NCI-H226 (cell line): Measurements from ENCODE around the gene CYP46A1.
A peak's percentile ranks its signal among the peaks of the same experiment; 100 is the strongest.
"Not testable (repeated sequence)": the region's sequence is repeated elsewhere in the genome, so short reads cannot be mapped to it uniquely, and the experiment has no call there.

Experiments
- DNase-seq: peaks from one replicate; pipeline ENCODE4 v3.0.0-alpha.2; 2015

Gene CYP46A1

DNA sequence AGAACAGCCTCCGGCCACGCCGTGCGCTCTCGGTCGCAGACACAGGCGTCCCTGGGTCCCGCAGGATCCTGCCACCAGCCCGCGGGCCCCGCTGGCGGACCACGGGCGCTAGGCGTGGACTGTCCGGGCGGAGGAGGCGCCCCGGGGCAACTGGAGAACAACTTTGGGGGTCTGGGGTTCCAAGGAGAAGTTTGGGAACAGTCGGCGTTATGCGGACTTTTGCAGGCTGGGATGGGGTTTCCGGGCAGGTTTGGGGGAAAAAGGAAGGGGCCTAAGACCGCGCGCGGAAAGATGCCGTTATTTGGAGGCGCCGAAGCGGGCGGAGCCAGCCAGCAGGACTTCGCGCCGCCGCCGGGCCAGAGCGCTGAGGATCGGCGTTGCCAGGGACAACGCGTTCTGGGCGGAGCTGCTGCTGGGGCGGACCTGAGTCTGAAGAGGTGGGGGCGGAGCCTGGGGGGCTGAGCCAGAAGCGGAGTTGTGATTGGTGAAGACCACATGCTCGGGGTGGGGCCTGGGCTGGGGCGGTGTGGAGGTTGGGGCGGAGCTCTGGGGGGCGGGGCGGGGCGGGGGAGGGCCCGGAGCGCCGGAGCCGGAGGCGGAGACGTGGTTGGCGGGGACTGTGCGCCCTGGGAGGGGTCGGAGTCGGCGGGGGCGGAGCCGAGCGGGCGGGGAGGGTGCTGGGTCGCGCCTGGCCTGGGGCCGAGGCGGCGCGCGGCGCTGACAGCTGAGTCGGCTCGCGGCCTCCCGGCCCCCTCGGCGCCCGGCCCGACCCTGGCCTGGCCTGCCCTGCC, at the start of gene CYP46A1:
TSS of gene CYP46A1 (plus strand) at position 680 of the 791 bp plus-strand sequence. CDS start 120 bp downstream, outside the sequence.
- peak; percentile 99 for DNase-seq

DNA sequence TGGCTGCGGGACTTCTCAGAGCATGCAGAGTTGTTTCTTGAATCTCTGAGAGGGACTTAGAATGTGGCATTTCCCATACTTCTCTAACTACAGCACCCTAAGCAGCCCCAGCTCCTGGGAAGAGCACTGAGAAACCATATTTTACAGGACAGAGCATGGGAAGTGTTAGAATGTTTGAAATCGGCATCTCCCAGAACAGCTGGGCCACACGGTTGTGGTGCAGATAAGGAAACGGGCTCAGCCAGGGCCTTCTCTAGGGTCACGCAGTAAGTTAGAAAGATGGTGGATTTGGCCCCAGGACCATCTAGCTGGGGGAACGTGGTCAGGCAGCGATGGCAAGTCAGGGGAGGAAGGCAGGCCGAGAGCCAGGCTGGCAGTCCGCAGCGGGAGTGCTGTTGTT, 49.7 kb upstream of the CYP46A1 start:
- no peak for DNase-seq

DNA sequence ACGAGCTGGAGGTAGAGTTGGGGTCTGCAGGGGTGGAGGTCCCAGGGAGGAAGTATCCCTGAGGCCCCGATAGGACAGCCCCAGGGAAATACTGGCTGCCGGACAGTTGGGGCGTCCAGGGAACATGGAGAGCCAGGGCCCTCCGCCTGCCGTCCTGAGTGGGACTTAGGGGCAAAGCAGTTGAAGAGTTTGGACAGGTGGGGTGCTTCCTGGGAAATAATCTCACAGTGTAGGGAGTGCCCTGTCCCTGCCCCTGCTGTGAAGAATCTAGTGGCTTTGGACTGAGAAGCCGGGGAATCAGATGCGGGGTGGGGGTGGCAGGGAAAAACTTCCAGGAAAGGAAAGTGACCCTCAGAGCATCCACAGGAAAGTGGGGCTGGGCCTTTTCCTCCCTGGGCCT, 49.0 kb upstream of the CYP46A1 start:
- DNase-seq, result no peak

DNA sequence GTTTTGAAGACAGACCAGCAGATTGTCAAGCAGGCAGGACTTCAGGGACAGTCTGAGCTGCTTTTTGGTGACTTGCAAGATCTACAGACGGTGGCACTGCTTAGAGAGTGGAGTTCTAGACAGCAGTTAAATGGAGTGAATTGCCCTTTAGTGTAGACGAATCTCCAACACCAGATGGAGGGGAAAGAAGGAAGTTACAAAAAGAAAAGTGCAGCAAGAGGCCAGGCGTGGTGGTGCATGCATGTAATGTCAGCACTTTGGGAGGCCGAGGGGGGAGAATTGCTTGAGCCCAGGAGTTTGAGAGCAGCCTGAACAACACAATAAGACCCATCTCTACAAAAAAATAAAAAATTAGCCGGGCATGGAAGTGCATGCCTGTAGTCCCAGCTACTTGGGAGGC, 47.6 kb upstream of the CYP46A1 start:
- DNase-seq, result no peak

DNA sequence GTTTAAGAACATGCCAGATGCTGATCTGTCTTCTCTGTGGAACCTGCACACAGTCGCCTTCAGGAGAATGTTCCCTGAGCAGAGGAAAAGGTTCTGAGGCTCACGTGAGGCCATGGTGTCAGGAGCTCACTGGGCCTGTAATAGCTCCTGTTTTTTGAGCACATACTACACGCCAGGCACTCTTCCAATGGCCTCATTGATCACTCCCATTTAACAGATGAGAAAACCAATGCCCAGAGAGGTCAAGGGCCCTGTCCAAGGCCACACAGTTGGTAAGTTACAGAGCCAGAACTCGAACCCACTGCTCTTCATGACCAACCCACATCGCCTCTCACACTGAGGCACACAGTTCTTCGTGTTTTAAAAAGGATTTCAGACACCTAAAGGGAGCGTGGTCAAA, 46.5 kb upstream of the CYP46A1 start:
- no peak for DNase-seq

DNA sequence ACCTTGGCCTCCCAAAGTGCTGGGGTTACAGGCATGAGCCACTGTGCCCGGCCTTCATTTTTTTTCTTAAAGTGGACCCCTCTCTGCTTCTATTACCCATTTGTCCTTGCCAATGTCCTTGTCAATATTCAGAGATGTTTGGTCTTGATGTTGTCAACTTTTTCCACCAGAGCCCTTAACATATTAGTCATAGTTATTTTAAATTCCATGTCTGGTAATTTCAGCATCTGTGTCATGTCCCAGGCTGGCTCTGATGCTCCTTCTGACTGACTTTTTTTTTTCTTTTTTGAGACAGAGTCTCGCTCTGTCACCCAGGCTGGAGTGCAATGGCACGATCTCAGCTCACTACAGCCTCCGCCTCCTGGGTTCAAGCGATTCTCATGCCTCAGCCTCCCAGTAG, 41.3 kb upstream of the CYP46A1 start:
- not testable (repeated sequence) for DNase-seq

DNA sequence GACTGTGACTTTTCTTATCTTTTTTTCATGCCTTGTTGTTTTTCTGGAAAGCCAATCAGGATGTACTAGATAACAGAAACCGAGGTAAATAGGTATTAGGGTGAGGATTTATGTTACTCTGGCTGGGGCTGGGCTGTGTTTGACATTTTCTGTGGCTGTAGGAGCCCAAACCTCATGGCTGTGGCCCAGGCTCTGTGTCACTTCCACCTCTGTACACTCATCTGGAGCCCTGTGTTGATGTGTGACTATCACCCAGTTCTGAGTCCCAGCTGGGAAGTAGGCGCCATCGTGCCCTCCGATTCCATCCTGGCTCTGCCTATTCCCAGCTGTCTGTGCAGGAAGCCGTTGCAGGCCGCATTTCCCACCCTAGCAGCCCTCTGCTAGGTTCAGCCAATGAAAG, 40.8 kb upstream of the CYP46A1 start:
- DNase-seq, result no peak

DNA sequence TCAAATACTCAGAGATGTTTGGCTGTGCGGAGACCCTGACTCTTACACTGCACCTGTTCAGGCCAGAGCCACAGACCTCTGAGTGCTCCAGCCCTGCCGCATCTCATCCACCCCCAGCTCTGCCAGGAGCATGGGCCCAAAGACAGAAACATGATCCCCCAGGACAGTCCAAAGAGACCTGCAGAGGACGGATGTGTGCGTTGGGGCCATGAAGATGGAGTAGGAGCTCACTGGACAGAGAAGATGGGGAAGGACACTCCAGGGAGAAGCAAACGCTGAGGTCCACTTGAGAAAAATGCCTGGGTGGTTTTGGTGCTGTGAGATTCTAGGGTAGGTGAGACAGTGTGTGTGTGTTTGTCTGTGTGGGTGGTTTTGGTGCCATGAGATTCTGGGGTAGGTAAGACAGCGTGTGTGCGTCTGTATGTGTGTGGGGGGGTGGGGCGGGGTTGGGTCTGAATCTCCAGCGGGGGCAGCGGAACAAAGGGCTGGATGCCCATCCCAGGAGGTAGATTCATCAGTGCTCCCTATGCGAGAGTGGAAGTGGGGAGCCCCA, 40.0 kb upstream of the CYP46A1 start:
- DNase-seq, result no peak

DNA sequence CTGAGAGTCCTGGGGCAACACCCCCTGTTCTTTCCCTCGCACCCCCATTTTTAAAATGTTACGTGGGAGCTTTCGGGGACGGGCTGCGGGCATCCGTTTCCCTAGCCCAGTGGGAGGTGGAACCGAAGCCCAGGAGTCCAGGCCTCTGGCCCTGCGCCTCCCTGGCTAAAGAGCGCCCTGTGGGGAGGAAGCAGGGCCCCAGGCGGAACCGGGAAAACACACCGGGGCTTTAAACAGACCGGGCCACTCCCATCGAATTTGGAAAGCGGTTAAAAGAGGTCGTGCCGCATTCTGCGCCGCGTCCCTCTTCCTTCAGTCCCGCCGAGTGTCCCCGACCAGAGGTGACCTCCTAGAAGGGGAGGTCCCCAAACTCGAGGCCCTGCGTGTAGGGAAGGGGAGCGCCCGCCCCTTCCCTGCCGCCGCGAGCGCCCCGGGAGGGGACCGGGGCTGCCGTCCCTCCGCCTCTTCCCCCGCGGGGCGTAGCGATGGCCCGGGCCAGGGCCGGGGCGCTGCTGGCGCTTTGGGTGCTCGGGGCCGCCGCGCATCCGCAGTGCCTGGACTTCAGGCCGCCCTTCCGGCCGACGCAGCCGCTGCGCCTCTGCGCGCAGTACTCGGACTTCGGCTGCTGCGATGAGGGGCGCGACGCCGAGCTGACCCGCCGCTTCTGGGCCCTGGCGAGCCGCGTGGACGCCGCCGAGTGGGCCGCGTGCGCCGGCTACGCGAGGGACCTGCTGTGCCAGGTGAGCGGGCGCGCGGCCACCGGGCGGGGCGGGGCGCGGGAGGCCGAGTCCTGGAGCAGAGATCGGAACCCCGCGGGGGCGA, 39.2 kb upstream of the CYP46A1 start, which contains the start of gene HHIPL1:
TSS of gene HHIPL1 (plus strand) at position 407 of the 822 bp plus-strand sequence. CDS start at position 486, 79 bp downstream.
- no peak for DNase-seq

DNA sequence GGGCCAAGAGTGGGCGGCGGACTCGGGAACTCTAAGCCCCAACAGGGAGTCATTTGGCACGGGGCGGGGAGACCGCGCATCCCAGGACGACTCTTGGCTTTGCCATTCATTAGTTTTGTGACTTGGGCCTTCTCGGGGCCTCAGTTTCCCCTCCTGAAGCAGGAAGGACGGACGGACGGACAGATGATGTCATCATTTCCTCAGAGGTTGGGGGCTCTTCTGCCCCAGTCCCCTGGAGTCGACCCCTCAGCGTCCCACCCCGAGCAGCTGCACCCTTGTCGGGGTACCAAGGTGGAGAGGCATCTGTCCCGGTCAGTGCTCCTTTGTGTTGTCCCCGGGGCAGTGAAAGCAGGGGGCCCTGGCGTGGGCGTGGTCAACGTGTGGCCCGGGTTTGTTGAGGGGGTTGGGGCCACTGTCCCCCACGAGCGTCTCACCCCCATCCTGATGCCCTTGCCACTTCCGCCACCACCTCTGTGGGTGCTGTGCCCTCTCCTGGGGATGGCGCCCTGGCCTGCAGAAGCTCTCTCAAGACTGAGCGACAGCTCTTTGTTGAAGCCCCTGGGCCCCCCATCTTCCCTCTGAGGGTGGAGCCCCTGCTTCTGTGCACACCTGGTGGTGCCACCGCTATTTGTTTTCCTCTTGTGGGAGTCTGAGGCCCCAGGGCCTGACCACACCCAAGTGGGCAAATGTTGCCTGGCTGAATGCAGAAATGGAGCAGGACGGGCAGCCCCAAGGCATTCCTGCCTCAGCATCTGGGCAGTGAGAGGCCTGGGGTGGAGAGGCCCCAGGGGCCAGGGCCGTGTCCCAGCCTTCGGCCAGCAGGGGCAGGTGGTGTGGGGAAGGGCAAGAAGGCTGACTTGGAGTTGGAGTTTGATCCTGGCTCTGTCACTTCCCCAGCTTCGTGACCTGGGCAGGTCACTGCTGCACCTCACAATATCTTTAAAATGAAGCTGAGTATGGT, 38.3 kb upstream of the CYP46A1 start:
- DNase-seq, result no peak

DNA sequence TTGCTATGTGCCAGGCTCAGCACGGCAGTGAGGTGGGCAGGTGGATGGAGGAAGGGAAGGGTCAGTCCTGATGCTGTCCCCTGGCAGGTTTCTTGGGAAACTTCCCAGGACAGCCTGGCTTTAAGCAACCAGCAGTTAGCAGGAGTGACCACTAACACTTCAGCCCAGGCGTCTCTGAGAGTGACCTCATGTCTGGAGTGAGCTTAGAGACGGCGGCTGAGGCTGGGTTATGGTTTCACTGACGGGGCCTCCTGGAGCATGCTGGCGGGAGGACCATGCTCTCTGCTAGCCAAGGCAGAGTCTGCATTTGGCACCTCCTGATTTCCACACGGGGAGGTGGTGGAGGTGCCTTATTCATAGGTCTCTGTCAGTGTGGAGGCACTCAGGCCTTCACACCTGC, 36.7 kb upstream of the CYP46A1 start:
- no peak for DNase-seq

DNA sequence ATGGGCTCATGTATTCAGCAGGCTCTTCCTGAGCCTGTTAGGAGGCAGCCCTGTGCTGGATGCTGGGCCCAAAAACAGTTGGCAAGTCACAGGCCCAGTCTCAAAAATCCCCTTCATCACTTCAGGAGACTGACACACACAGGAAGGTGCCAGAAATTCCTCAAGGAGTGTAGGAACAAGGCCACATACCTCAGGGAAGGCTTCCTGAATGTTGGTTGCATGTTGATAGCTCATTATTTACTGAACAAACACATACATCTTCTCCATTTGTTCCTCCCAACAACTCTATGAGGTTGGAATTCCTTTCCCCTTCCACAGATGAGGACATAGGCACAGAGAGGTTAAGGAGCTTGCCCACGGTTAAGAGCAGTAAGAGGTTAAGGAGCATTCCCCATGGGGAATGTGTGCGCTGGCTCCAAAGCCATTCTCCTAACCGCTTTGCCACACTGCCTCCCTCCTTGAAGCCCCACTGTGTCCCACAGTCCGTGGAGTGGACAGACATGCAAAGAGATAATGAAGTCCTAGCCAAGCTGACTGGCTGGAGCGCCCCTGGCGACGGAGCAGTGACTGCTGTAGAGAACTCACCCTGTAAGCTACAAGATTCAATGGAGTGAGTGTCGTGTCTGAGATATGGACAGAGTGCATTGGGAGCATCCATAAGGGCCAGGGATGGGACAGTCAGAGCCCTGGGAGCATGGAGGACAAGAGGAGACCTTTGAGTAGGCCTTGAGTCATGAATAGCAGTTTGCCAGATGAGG, 35.9 kb upstream of the CYP46A1 start:
- DNase-seq, result no peak

DNA sequence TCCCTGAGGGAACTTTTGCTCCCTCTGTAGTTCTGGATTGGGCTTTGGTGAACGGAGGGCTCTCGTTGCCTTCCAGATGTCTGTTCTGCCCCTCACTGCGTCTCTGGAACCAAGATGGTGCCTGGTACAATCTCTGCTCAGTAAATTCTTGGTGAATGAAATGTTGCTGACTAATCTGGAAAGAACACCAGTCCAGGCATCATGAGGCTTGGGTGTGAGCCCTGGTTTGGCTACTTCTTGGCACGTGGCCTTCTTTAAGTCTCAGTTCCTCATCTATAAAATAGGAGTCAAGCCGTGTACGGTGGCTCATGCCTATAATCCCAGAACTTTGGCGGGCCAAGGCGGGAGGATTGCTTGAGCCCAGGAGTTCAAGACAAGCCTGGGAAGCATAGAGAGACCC, 34.9 kb upstream of the CYP46A1 start:
- peak; percentile 85 for DNase-seq

DNA sequence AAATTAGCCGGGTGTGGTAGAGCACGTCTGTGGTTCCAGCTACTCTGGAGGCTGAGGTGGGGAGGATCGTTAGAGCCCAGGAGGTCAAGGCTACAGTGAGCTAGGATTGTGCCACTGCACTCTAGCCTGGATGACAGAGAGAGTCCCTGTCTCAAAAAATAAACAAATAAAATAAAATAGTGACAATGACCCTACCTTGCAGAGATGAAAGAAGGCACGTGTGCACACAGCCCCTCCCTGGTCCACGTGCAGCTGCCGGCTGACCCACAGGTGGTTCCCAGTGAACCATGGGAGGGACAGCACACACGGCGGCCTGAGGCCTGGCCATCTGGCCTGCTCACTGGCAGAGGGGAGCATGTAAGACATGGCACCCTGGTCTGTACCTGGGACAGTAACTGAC, 34.5 kb upstream of the CYP46A1 start:
- DNase-seq, result no peak

DNA sequence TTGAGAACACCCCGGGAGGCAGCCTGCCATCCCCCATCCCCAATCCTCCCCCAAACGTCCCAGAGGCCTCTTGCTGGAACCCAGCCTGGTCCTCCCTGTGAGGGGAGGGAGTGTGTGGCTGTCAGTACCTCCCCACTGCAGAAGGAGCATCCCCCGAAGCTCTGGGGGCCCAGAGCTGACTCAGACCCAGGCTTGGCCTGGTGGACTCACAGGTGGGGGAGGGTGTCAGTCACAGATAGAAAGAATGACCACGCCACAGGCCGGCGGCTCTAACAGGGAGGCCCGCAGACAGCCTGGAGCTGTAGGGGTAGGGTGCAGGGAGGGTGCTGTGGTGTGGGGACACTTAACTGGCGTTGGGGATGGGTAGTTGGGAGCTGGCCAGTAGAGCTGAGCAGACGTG, 33.9 kb upstream of the CYP46A1 start:
- no peak for DNase-seq

DNA sequence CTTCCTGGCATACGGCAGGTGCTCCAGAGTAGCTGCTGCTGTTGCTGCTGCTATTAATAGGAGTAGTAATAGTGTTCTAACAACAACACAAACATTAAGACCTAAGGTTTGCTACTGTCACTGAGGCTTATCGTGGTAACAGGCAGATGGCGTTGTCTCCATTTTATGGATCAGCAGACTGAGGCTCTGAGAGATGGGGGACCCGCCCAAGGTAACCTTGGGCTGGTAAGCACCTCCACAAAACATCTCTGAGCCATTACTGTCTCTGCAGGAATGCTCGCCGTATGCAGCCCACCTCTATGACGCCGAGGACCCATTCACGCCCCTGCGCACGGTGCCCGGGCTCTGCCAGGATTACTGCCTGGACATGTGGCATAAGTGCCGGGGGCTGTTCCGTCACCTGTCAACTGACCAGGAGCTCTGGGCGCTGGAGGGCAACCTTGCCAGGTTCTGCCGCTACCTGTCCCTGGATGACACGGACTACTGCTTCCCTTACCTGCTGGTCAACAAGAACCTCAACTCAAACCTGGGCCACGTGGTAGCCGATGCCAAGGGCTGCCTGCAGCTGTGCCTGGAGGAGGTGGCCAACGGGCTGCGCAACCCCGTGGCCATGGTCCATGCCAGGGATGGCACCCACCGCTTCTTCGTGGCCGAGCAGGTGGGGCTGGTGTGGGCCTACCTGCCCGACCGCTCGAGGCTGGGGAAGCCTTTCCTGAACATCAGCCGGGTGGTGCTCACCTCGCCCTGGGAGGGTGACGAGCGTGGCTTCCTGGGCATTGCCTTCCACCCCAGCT, 31.9 kb upstream of the CYP46A1 start:
- DNase-seq, result no peak

DNA sequence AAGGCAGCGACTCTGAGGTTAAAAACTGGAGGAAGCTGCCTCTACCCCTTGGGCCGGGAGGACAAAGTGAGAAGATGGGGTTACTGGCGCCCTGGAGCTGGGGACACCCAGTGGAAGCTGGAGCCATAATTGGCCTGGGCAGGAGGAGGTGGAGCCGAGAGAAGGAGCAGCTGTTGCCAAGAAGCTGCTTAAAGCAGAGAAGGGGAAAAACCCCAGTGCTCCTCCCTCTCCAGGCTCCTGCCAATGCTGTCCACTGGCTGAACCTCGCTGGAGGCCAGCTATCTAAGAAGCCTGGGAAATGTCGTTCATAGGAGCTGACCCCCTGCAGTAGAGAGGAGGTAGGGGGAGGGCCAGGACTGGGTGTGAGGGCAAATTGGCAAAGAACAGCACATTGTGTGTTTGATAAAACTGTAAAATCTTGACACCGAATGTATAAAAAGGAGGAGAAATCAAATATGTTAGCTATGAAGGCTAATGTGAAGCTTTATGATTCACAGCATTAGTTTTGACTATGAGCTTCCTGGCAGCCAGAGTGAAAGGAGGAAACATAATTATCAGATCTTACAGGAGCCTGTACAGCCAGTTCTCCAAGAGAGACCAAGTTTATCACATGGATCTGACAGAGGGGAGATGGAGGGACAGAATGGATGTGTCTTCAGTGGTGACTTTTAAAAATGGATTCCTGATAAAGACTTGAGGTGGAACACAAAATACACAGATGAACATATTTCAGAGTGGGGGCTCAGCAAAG, 29.7 kb upstream of the CYP46A1 start:
- peak; percentile 98 for DNase-seq

DNA sequence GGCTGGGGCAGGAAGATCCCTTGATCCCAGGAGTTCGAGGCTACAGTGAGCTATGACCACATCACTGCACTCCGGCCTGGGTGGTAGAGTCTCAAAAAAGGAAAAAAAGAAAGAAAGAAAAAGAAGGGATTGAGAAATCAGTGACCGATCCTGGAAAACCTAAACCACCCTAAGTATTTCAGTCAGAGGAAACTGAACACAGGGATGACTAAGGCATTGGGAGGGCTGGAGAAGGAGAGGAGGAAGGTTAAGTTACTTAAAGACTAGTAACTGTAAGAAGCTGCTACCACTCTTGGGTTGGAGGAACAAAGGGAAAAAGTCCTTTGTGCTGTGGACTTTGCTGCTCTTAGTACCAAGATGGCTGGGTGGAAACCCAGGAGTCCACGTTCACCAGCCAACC, 28.6 kb upstream of the CYP46A1 start:
- DNase-seq, result peak; percentile 69

DNA sequence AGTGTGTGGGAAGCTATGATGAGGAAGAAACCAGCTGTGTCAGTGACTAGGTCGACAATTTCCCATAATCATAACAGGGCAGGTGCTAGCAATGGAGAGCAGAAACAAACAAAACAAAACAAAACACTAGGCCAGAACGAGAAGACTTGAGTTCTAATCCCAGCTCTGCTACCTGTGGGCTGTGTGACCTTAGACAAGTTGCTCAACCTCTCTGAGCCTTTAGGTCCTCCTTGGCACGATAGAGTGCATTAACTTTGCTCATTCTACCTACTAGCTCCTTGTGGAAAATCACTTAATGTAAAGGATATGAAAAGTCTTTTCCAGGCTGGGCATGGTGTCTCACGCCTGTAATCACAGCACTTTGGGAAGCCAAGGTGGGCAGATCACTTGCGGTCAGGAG, 27.9 kb upstream of the CYP46A1 start:
- no peak for DNase-seq

DNA sequence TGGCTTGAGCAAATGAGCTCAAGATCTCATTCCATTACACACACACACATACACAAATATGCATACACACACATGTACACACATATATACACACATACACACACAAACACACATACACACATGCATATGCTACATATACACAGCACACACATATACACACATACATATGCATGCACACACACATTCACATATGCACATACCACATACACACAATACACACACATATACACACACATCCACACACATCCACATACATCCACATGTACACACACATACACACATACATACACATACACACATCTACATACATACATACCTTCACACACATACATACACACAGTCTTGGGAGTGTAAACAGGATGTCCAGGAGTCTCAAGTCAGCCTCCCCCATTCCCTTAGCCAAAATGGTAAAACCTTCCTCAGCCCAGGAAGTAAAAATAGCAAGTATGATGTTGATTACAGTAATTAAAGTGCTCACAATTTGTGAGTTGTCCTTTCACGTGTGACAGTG, 26.4 kb upstream of the CYP46A1 start:
- DNase-seq, result no peak
